Neutrophil (primary cell): ENCODE measurements around the gene FASLG.

Experiments
- H3K27ac ChIP-seq: fragments of 200-600 bp; sonication (generic); 2 replicates; pipeline ENCODE4 v1.5.1; 2016; ENCODE audit warnings: mild to moderate bottlenecking, moderate library complexity
- H3K27me3 ChIP-seq: fragments of 200-600 bp; sonication (generic); 2 replicates; pipeline ENCODE4 v1.6.0; 2016; ENCODE audit warnings: mild to moderate bottlenecking
- H3K36me3 ChIP-seq: fragments of 200-600 bp; sonication (generic); 2 replicates; pipeline ENCODE4 v1.5.1; 2017
- H3K4me1 ChIP-seq, 2 experiments: fragments of 200-600 bp in 1 of 2; sonication (generic) in 1 of 2; 1 replicate in 1 of 2; 2 replicates in 1 of 2; pipeline versions ENCODE4 v1.5.1 to v1.6.1; 2013 to 2016; ENCODE audit warnings: low read depth in 1 of 2, low read length in 1 of 2, mild to moderate bottlenecking in 1 of 2, moderate library complexity in 1 of 2; ENCODE audit not compliant: control insufficient read depth in 1 of 2, insufficient read depth in 1 of 2
- H3K4me3 ChIP-seq, 2 experiments: fragments of 200-600 bp in 1 of 2; sonication (generic) in 1 of 2; 1 replicate in 1 of 2; 2 replicates in 1 of 2; pipeline ENCODE4 v1.5.1; 2013 to 2016; ENCODE audit warnings: low read depth in 1 of 2, low read length in 1 of 2, mild to moderate bottlenecking in 1 of 2, moderate library complexity in 1 of 2
- H3K9me3 ChIP-seq: fragments of 200-600 bp; sonication (generic); 2 replicates; pipeline ENCODE4 v1.5.1; 2016
- TF ChIP-seq, protein P1 (sequence below): fragments of 200-600 bp; sonication (generic); IDR thresholded peaks from 2 replicates; pipeline ENCODE4 v1.5.1; 2016; ENCODE audit warnings: antibody characterized with exemption

Gene FASLG

GRCh38 chr1:172671591-172671990 is 12.7 kb downstream of the FASLG start:
- no peaks in the 10 kb centered on the region for H3K36me3 ChIP-seq
- no peak overlapping the region for H3K4me3 ChIP-seq
- no peak overlapping the region for H3K27ac ChIP-seq
- no peaks in the 10 kb centered on the region for H3K9me3 ChIP-seq
- TF ChIP-seq, protein P1, sequence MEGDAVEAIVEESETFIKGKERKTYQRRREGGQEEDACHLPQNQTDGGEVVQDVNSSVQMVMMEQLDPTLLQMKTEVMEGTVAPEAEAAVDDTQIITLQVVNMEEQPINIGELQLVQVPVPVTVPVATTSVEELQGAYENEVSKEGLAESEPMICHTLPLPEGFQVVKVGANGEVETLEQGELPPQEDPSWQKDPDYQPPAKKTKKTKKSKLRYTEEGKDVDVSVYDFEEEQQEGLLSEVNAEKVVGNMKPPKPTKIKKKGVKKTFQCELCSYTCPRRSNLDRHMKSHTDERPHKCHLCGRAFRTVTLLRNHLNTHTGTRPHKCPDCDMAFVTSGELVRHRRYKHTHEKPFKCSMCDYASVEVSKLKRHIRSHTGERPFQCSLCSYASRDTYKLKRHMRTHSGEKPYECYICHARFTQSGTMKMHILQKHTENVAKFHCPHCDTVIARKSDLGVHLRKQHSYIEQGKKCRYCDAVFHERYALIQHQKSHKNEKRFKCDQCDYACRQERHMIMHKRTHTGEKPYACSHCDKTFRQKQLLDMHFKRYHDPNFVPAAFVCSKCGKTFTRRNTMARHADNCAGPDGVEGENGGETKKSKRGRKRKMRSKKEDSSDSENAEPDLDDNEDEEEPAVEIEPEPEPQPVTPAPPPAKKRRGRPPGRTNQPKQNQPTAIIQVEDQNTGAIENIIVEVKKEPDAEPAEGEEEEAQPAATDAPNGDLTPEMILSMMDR, result no peak
- H3K4me1 ChIP-seq, result no peaks in the 10 kb centered on the region
- H3K27me3 ChIP-seq, result no peaks in the 10 kb centered on the region

GRCh38 chr1:172672720-172673119 is 13.8 kb downstream of the FASLG start:
- H3K9me3 ChIP-seq, result no peaks in the 10 kb centered on the region
- no peaks in the 10 kb centered on the region for H3K4me1 ChIP-seq
- H3K36me3 ChIP-seq, result no peaks in the 10 kb centered on the region
- H3K27me3 ChIP-seq, result no peaks in the 10 kb centered on the region
- no peak overlapping the region for H3K4me3 ChIP-seq
- TF ChIP-seq, protein P1, result no peak
- no peak overlapping the region for H3K27ac ChIP-seq

DNA sequence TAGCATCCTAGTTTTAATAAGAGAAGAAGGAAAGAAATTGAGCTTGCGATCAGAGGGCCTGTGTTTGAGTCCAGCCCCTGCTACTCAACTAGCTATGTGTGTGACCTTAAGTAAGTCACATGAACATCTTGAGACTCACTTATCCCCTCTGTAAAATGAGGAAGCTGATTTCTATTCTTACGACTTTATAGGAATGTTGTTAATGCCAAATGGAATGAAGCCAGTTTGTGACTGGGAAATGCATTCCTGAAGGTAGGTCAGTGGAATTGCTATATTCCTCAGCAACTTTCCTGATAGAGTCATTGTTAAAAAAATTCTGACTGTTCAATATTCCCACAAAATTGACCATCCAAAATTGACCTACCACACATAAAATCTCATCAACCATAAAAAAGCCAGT is 14.9 kb downstream of the FASLG start:
- TF ChIP-seq, protein P1, result no peak
- no peaks in the 10 kb centered on the region for H3K4me1 ChIP-seq

DNA sequence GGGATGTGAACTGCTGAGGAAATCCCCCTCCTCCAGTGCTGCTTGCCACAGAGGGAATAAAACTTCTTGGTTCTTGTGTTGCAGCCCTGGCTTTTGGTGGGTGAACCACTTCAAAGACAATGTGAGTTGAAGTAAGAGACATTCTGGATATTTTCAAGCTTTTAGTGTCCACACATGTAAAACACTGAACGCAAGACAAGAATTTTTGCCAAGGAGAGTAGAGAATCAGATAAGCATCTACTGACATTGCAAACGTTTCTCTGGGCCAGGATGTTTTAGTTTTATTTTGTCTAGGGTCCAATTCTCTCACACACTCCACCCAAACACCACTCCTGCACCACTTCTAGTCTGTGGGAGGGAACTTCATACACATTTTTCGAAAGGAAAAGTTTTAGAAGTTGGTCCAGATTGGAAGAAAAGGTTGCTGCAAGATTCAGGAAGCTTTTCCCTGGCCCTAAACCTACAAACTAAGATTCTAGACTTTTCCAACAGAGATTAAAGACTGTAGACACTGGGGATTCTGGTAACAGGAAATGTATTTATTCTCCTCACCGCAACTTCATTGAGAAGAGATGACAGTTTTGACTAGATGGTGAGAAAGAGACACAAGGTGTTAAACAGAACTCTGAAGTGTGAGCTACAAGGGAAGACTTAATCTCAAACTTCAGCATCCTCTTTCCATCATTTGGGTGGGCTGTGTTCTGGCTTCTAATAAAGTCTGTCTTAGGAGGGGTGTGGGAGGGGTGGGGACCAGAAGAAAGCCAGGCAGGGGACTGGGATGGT is 16.1 kb downstream of the FASLG start:
- Histone ChIP-seq H3K36me3 (no peaks in the 10 kb centered on the region), H3K4me1 (no peaks in the 10 kb centered on the region), H3K27ac (no peak overlapping the region), H3K27me3 (no peaks in the 10 kb centered on the region), H3K9me3 (no peaks in the 10 kb centered on the region), H3K4me3 (no peak overlapping the region)
- TF ChIP-seq, protein P1, result no peak

More for the DNA sequence above, 14.9 kb downstream of the FASLG start:
- no peak overlapping the region for H3K27ac ChIP-seq
- H3K4me3 ChIP-seq, result no peak overlapping the region
- no peaks in the 10 kb centered on the region for H3K27me3 ChIP-seq
- H3K9me3 ChIP-seq, result no peaks in the 10 kb centered on the region
- H3K36me3 ChIP-seq, result no peaks in the 10 kb centered on the region

DNA sequence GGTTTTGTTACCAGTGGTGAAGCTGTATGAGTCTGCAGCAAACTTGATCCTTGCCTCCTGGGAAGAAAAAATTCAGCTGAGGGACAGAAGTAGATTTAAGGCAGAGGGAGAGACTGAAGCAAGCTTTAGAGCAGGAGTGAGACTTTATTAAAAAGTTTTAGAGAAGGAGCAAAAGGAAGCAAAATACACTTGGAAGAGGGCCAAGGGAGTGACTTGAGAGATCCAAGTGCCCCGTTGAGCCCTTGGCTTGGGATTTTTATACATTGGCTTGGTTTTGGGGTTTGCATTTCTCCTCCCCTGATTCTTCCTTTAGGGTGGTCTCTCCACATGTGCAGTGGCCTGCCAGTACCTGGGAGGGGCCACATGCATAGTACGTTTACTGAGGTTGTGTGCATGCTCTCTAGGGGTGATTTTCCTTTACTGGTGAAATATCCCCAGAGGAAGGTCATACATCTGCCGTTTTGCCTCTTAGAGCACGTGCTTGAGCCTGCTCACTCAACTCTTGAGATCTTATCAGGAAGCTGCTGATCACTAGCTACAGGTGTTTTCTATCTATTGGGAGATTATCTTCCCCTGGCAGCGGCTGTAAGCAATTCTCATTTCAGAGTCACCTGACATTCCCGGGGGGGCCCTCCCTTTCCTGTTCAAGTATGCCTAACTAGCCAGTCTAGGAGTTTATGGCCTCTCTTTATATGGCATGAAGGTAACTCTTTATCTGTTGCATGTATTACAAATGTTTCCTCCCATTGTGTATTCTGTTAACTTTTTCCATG is 20.3 kb downstream of the FASLG start:
- Histone ChIP-seq H3K9me3 (no peaks in the 10 kb centered on the region), H3K36me3 (no peaks in the 10 kb centered on the region), H3K27ac (no peak overlapping the region), H3K4me1 (no peaks in the 10 kb centered on the region), H3K4me3 (no peak overlapping the region), H3K27me3 (no peaks in the 10 kb centered on the region)
- TF ChIP-seq, protein P1, result no peak
